CD14-positive monocyte (primary cell): ENCODE results near the gene JMJD1C. TPM values are rescaled to one million over a fixed set of nuclear protein-coding genes. Genes with fewer than 3 reads are reported as not detected.
A peak's percentile ranks its signal among the peaks of the same experiment; 100 is the strongest.
"Not testable (repeated sequence)": the region's sequence is repeated elsewhere in the genome, so short reads cannot be mapped to it uniquely, and the experiment has no call there.

Experiments used
- DNase-seq, 3 donors: peaks; one replicate each; pipeline ENCODE4 v3.0.0-alpha.2; 2011 to 2022
- H2AFZ ChIP-seq: 2 replicates; pipeline ENCODE4 v1.6.0; 2012; ENCODE audit warnings: mild to moderate bottlenecking, low read depth, low read length, inconsistent platforms; ENCODE audit not compliant: insufficient read depth, poor library complexity, severe bottlenecking
- H3K27ac ChIP-seq, 2 donors: 1 replicate in 1 of 2; 2 replicates in 1 of 2; pipeline ENCODE4 v1.5.1; 2012 to 2013; ENCODE audit warnings: low read length in 2 of 2, control low read depth in 1 of 2, inconsistent platforms in 1 of 2, low read depth in 1 of 2, mild to moderate bottlenecking in 1 of 2
- H3K27me3 ChIP-seq, 2 donors: one replicate each; pipeline versions ENCODE4 v1.6.0 to v1.6.1; 2011 to 2013; ENCODE audit warnings: low read length in 2 of 2; ENCODE audit not compliant: control insufficient read depth in 2 of 2, insufficient read depth in 2 of 2
- H3K36me3 ChIP-seq, 2 donors: replicated peaks in 1 of 2; 1 replicate in 1 of 2; 2 replicates in 1 of 2; pipeline versions ENCODE4 v1.5.1 to v1.6.1; 2012 to 2013; ENCODE audit warnings: low read length in 2 of 2, control low read depth in 1 of 2, inconsistent platforms in 1 of 2, mild to moderate bottlenecking in 1 of 2; ENCODE audit not compliant: insufficient read depth in 2 of 2, control insufficient read depth in 1 of 2
- H3K4me1 ChIP-seq, 2 donors: 1 replicate in 1 of 2; 2 replicates in 1 of 2; pipeline versions ENCODE4 v1.5.1 to v1.6.1; 2012 to 2013; ENCODE audit warnings: low read length in 2 of 2, control low read depth in 1 of 2, inconsistent platforms in 1 of 2, mild to moderate bottlenecking in 1 of 2, moderate library complexity in 1 of 2; ENCODE audit not compliant: insufficient read depth in 2 of 2, control insufficient read depth in 1 of 2
- H3K4me2 ChIP-seq: replicated peaks from 2 replicates; pipeline ENCODE3; 2012; ENCODE audit warnings: low read length, moderate library complexity, mild to moderate bottlenecking; ENCODE audit not compliant: poor library complexity, severe bottlenecking; ENCODE audit errors: extremely low read depth
- H3K4me3 ChIP-seq, 3 experiments: fragments of 200-600 bp in 1 of 3; sonication (generic) in 1 of 3; replicated peaks in 1 of 3; 1 replicate in 2 of 3; 2 replicates in 1 of 3; pipeline ENCODE4 v1.5.1; 2011 to 2013; ENCODE audit warnings: low read length in 3 of 3, mild to moderate bottlenecking in 3 of 3, control low read depth in 2 of 3, low read depth in 2 of 3, inconsistent platforms in 1 of 3, moderate library complexity in 1 of 3
- H3K79me2 ChIP-seq: 2 replicates; pipeline ENCODE4 v1.6.0; 2012; ENCODE audit warnings: mild to moderate bottlenecking, control low read depth, inconsistent platforms, low read length, moderate library complexity; ENCODE audit not compliant: insufficient read depth
- H3K9ac ChIP-seq: 2 replicates; pipeline ENCODE4 v1.6.0; 2017; ENCODE audit warnings: low read length, mild to moderate bottlenecking; ENCODE audit not compliant: insufficient read depth, poor library complexity, severe bottlenecking
- H3K9me3 ChIP-seq, 2 donors: replicated peaks in 1 of 2; 1 replicate in 1 of 2; 2 replicates in 1 of 2; pipeline versions ENCODE4 v1.5.1 to v1.6.1; 2012 to 2013; ENCODE audit warnings: low read length in 2 of 2, control low read depth in 1 of 2; ENCODE audit not compliant: control insufficient read depth in 1 of 2, insufficient read depth in 1 of 2
- H4K20me1 ChIP-seq: 2 replicates; pipeline ENCODE4 v1.6.0; 2012; ENCODE audit warnings: mild to moderate bottlenecking, low read length, control low read depth, moderate library complexity; ENCODE audit not compliant: insufficient read depth
- H3K27ac Mint-ChIP-seq, 7 donors: one replicate each; pipeline ENCODE4 v1.8.0; 2020; ENCODE audit warnings: mild to moderate bottlenecking in 7 of 7, mixed read lengths in 7 of 7, moderate library complexity in 6 of 7, inconsistent platforms in 2 of 7
- H3K27me3 Mint-ChIP-seq, 3 donors: one replicate each; pipeline ENCODE4 v1.8.0; 2021 to 2022; ENCODE audit warnings: low read depth in 3 of 3, mild to moderate bottlenecking in 3 of 3, mixed read lengths in 3 of 3, moderate library complexity in 3 of 3, inconsistent platforms in 1 of 3
- H3K36me3 Mint-ChIP-seq, 2 donors: one replicate each; pipeline ENCODE4 v1.8.0; 2020; ENCODE audit warnings: mixed read lengths in 2 of 2, inconsistent platforms in 1 of 2, mild to moderate bottlenecking in 1 of 2
- H3K4me1 Mint-ChIP-seq: one replicate; pipeline ENCODE4 v1.8.0; 2020; ENCODE audit warnings: mild to moderate bottlenecking, mixed read lengths
- H3K4me3 Mint-ChIP-seq, 2 donors: one replicate each; pipeline ENCODE4 v1.8.0; 2020; ENCODE audit warnings: mild to moderate bottlenecking in 2 of 2, mixed read lengths in 2 of 2, moderate library complexity in 1 of 2
- H3K9me3 Mint-ChIP-seq, 7 donors: one replicate each; pipeline ENCODE4 v1.8.0; 2020 to 2022; ENCODE audit warnings: mixed read lengths in 7 of 7, mild to moderate bottlenecking in 6 of 7, moderate library complexity in 6 of 7, inconsistent platforms in 2 of 7
- CTCF ChIP-seq: fragments of 200-600 bp; IDR thresholded peaks from one replicate; pipeline ENCODE4 v1.8.0; 2022; ENCODE audit warnings: antibody characterized with exemption, mild to moderate bottlenecking
- WGBS: methylation state at CpG from one replicate; pipeline ENCODE4 v1.1.5; 2013; ENCODE audit warnings: missing lambda C conversion rate; ENCODE audit not compliant: insufficient coverage; 5-methylcytosine and 5-hydroxymethylcytosine counted together
- intact Hi-C, 2 donors: fragments of 100-400 bp; cut with micrococcal nuclease; formaldehyde crosslinking; loops; one replicate each; pipeline versions ENCODE4 v1.15.0 to v1.15.1; 2023
- polyA plus RNA-seq, 3 donors: library from polyadenylated mRNA; depleted of rRNA in 1 of 3; unstranded in 2 of 3; stranded (reverse) in 1 of 3; fragments of 300-500 nt in 2 of 3; fragments of >200 nt in 1 of 3; fragmentation: Illumina TruSeq in 2 of 3; gene quantifications; 1 replicate in 2 of 3; 2 replicates in 1 of 3; pipeline ENCODE4 v1.2.3, GENCODE V29; 2012 to 2021

JMJD1C gene
- polyA plus RNA-seq, 3 donors, result 27.8 to 84.8 (median 46.5) TPM

- Mint-ChIP-seq H3K9me3 (peaks cover 0 to 2% (median 0%) of the 10 kb centered on the region in 7 donors), H3K27me3 (no peaks in the 10 kb centered on the region), H3K4me3 (no peak overlapping the region), H3K27ac (peak overlapping the region in 2 of 7 donors; percentile 23 to 43), H3K4me1 (peaks cover 16% of the 10 kb centered on the region), H3K36me3 (peaks cover 2 to 6% of the 10 kb centered on the region in 2 donors)
- TF ChIP-seq CTCF, result no peak
- no peaks in the 10 kb centered on the region for H3K9me3 ChIP-seq
- no peak overlapping the region for H3K27ac ChIP-seq
- intact Hi-C loops, result no loop called here
- WGBS, result 100% methylated on average over 5 of the region's 8 CpGs
- no peak overlapping the region for H3K9ac ChIP-seq
- peaks cover 7% of the 10 kb centered on the region for H3K79me2 ChIP-seq
- no peaks in the 10 kb centered on the region for H3K27me3 ChIP-seq
- H2AFZ ChIP-seq, result no peak overlapping the region
- H4K20me1 ChIP-seq, result peaks cover 15% of the 10 kb centered on the region
- no peak for DNase-seq
- H3K36me3 ChIP-seq, result no peaks in the 10 kb centered on the region
- H3K4me1 ChIP-seq, result peaks cover 12 to 15% of the 10 kb centered on the region in 2 donors
- no peak overlapping the region for H3K4me3 ChIP-seq
- no peak overlapping the region for H3K4me2 ChIP-seq
Observed at GRCh38 chr10:63297941-63298340, 167.8 kb downstream of the JMJD1C start.

DNA sequence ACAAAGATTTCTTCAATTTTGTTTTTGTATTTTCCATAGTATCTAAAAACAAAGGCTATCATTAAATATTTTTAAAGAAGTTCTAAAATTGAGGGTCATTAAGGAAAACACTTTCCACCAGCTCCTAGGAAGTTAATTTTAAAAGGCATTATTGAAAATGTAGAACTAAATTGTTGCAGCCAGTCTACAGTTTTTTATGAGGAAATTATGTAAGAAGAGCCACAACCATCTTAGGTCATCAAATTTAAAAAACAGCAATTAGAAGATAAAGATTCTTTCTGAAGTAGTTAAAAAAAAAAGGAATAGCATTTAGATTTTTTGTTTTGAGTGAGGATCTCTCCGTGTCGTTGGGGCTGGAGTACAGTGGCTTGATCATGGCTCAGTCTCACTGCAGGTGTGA is 171.0 kb downstream of the JMJD1C start:
- H3K4me2 ChIP-seq, result peak overlapping the region; percentile 31
- peak in 1 of 3 donors; percentile 13 for DNase-seq
- no peaks in the 10 kb centered on the region for H3K27me3 Mint-ChIP-seq
- peaks cover 0 to 3% of the 10 kb centered on the region in 2 donors for H3K36me3 Mint-ChIP-seq
- H2AFZ ChIP-seq, result peak overlapping the region; percentile 22
- H3K27ac Mint-ChIP-seq, result peak overlapping the region; percentile 36 to 83 (median 79)
- intact Hi-C loops, result no loop called here
- peak overlapping the region in 1 of 2 donors; percentile 48 for H3K4me3 Mint-ChIP-seq
- peaks cover 17% of the 10 kb centered on the region for H3K4me1 Mint-ChIP-seq
- no peaks in the 10 kb centered on the region for H3K36me3 ChIP-seq
- H3K4me3 ChIP-seq, result peak overlapping the region in 1 of 3 experiments; percentile 29
- no peaks in the 10 kb centered on the region for H3K9me3 ChIP-seq
- peaks cover 9% of the 10 kb centered on the region for H3K79me2 ChIP-seq
- H3K9ac ChIP-seq, result peak overlapping the region; percentile 18
- peak overlapping the region in 1 of 2 donors; percentile 58 for H3K27ac ChIP-seq
- 10% methylated on average over 2 of the region's 2 CpGs for WGBS
- no peak for TF ChIP-seq CTCF
- H3K27me3 ChIP-seq, result no peaks in the 10 kb centered on the region
- H4K20me1 ChIP-seq, result no peaks in the 10 kb centered on the region
- H3K9me3 Mint-ChIP-seq, result peaks cover 0 to 2% (median 0%) of the 10 kb centered on the region in 7 donors
- peaks cover 12 to 15% of the 10 kb centered on the region in 2 donors for H3K4me1 ChIP-seq

- H2AFZ ChIP-seq, H4K20me1 ChIP-seq, H3K9me3 ChIP-seq, DNase-seq, H3K4me2 ChIP-seq, H3K9me3 Mint-ChIP-seq, H3K27me3 Mint-ChIP-seq, H3K4me3 ChIP-seq, H3K79me2 ChIP-seq, H3K4me3 Mint-ChIP-seq, H3K9ac ChIP-seq, intact Hi-C loops, H3K27ac ChIP-seq, H3K36me3 Mint-ChIP-seq, H3K36me3 ChIP-seq, H3K27me3 ChIP-seq: not testable (repeated sequence)
- H3K4me1 Mint-ChIP-seq, result peaks cover 17% of the 10 kb centered on the region
- peak overlapping the region in 1 of 7 donors; percentile 20 for H3K27ac Mint-ChIP-seq
- peaks cover 12 to 15% of the 10 kb centered on the region in 2 donors for H3K4me1 ChIP-seq
- 96% methylated on average over 3 of the region's 4 CpGs for WGBS
Observed at GRCh38 chr10:63292847-63293246, 172.9 kb downstream of the JMJD1C start.
